H9 (cell line): ENCODE results near the gene RNLS. TPM values are rescaled to one million over a fixed set of nuclear protein-coding genes. Genes with fewer than 3 reads are reported as not detected.

ENCODE experiments used
- DNase-seq: peaks from one replicate; pipeline ENCODE4 v3.0.0-alpha.2; 2017
- H2AFZ ChIP-seq: one replicate; pipeline ENCODE4 v1.6.1; 2013; ENCODE audit warnings: mild to moderate bottlenecking, low read length, control low read depth, moderate library complexity
- H2AK5ac ChIP-seq: 2 replicates; pipeline ENCODE4 v1.6.1; 2013; ENCODE audit warnings: low read length, control low read depth, mixed read lengths; ENCODE audit not compliant: insufficient read length
- H2BK120ac ChIP-seq: one replicate; pipeline ENCODE4 v1.6.1; 2013; ENCODE audit warnings: low read depth, mild to moderate bottlenecking, low read length, control low read depth, inconsistent platforms; ENCODE audit not compliant: poor library complexity, severe bottlenecking
- H2BK12ac ChIP-seq: 2 replicates; pipeline ENCODE4 v1.6.1; 2013; ENCODE audit warnings: low read length, control low read depth, mixed read lengths, low read depth; ENCODE audit not compliant: insufficient read length
- H2BK15ac ChIP-seq: 2 replicates; pipeline ENCODE4 v1.6.1; 2013; ENCODE audit warnings: low read depth, low read length, control low read depth
- H2BK20ac ChIP-seq: one replicate; pipeline ENCODE4 v1.6.1; 2013; ENCODE audit warnings: low read depth, mild to moderate bottlenecking, low read length, control low read depth, inconsistent platforms; ENCODE audit not compliant: poor library complexity, severe bottlenecking
- H2BK5ac ChIP-seq: 2 replicates; pipeline ENCODE4 v1.6.1; 2013; ENCODE audit warnings: low read length, control low read depth, mixed read lengths; ENCODE audit not compliant: insufficient read length
- H3K14ac ChIP-seq: 2 replicates; pipeline ENCODE4 v1.6.1; 2013; ENCODE audit warnings: low read length, control low read depth; ENCODE audit not compliant: insufficient read depth
- H3K18ac ChIP-seq: 2 replicates; pipeline ENCODE4 v1.6.1; 2013; ENCODE audit warnings: low read depth, mild to moderate bottlenecking, mixed read lengths, low read length, control low read depth; ENCODE audit not compliant: insufficient read length
- H3K23ac ChIP-seq: 2 replicates; pipeline ENCODE4 v1.6.1; 2013; ENCODE audit warnings: low read length, control low read depth, mixed read lengths, low read depth; ENCODE audit not compliant: insufficient read length
- H3K23me2 ChIP-seq: 2 replicates; pipeline ENCODE4 v1.6.1; 2013; ENCODE audit warnings: low read depth, mild to moderate bottlenecking, mixed read lengths, low read length, control low read depth; ENCODE audit not compliant: insufficient read length, poor library complexity, severe bottlenecking
- H3K27ac ChIP-seq: 2 replicates; pipeline ENCODE4 v1.5.1; 2013; ENCODE audit warnings: low read length, control low read depth, mixed read lengths, low read depth; ENCODE audit not compliant: insufficient read length
- H3K27me3 ChIP-seq: 2 replicates; pipeline ENCODE4 v1.6.1; 2013; ENCODE audit warnings: low read length, control low read depth, inconsistent platforms; ENCODE audit not compliant: insufficient read depth
- H3K4ac ChIP-seq: 2 replicates; pipeline ENCODE4 v1.6.1; 2013; ENCODE audit warnings: low read depth, mild to moderate bottlenecking, control low read depth, inconsistent platforms, low read length, moderate library complexity
- H3K4me1 ChIP-seq: 2 replicates; pipeline ENCODE4 v1.6.1; 2013; ENCODE audit warnings: low read length, control low read depth, inconsistent platforms; ENCODE audit not compliant: insufficient read depth
- H3K4me2 ChIP-seq: 2 replicates; pipeline ENCODE4 v1.6.1; 2013; ENCODE audit warnings: low read length, control low read depth, mixed read lengths; ENCODE audit not compliant: insufficient read length, insufficient read depth
- H3K56ac ChIP-seq: 2 replicates; pipeline ENCODE4 v1.6.1; 2013; ENCODE audit warnings: low read depth, mild to moderate bottlenecking, mixed read lengths, low read length, control low read depth; ENCODE audit not compliant: insufficient read length
- H3K79me1 ChIP-seq: 2 replicates; pipeline ENCODE4 v1.6.1; 2013; ENCODE audit warnings: low read depth, mild to moderate bottlenecking, moderate library complexity, low read length, control low read depth, inconsistent platforms; ENCODE audit not compliant: insufficient read depth, poor library complexity, severe bottlenecking
- H3K79me2 ChIP-seq: 2 replicates; pipeline ENCODE4 v1.6.1; 2013; ENCODE audit warnings: low read length, control low read depth, inconsistent platforms; ENCODE audit not compliant: insufficient read depth
- H3K9ac ChIP-seq: 2 replicates; pipeline ENCODE4 v1.6.1; 2013; ENCODE audit warnings: low read length, control low read depth, mixed read lengths; ENCODE audit not compliant: insufficient read length; ENCODE audit errors: extremely low read depth
- H3K9me3 ChIP-seq: one replicate; pipeline ENCODE4 v1.6.1; 2013; ENCODE audit warnings: low read depth, low read length, inconsistent platforms; ENCODE audit not compliant: control insufficient read depth
- H3T11ph ChIP-seq: one replicate; pipeline ENCODE4 v1.6.1; 2013; ENCODE audit warnings: mild to moderate bottlenecking, low read length, control low read depth, inconsistent platforms
- H4K20me1 ChIP-seq: one replicate; pipeline ENCODE4 v1.6.1; 2013; ENCODE audit not compliant: control insufficient read depth, insufficient read length, insufficient read depth
- H4K5ac ChIP-seq: 2 replicates; pipeline ENCODE4 v1.6.1; 2013; ENCODE audit warnings: low read depth, mild to moderate bottlenecking, mixed read lengths, low read length, control low read depth; ENCODE audit not compliant: insufficient read length
- H4K8ac ChIP-seq: replicated peaks from 2 replicates; pipeline ENCODE4 v1.6.1; 2013; ENCODE audit warnings: low read length, control low read depth, mixed read lengths, low read depth; ENCODE audit not compliant: insufficient read length
- H4K91ac ChIP-seq: 2 replicates; pipeline ENCODE4 v1.6.1; 2013; ENCODE audit warnings: low read depth, mild to moderate bottlenecking, moderate library complexity, mixed read lengths, low read length, control low read depth; ENCODE audit not compliant: insufficient read length
- H3K27ac Mint-ChIP-seq, 3 experiments: 2 replicates in 2 of 3; 3 replicates in 1 of 3; pipeline ENCODE4 v1.8.0; 2020 to 2021; ENCODE audit warnings: mixed read lengths in 3 of 3, mild to moderate bottlenecking in 1 of 3, moderate library complexity in 1 of 3
- H3K27me3 Mint-ChIP-seq: 2 replicates; pipeline ENCODE4 v1.8.0; 2021; ENCODE audit warnings: low read depth, mild to moderate bottlenecking, moderate library complexity, mixed read lengths
- H3K36me3 Mint-ChIP-seq, 3 experiments: 2 replicates in 2 of 3; 3 replicates in 1 of 3; pipeline ENCODE4 v1.8.0; 2020 to 2021; ENCODE audit warnings: low read depth in 3 of 3, mixed read lengths in 3 of 3; ENCODE audit not compliant: insufficient read depth in 1 of 3
- H3K4me1 Mint-ChIP-seq, 2 experiments: 2 replicates each; pipeline ENCODE4 v1.8.0; 2020; ENCODE audit warnings: mixed read lengths in 2 of 2
- H3K4me3 Mint-ChIP-seq, 2 experiments: 2 replicates in 1 of 2; 3 replicates in 1 of 2; pipeline ENCODE4 v1.8.0; 2020 to 2021; ENCODE audit warnings: mild to moderate bottlenecking in 2 of 2, mixed read lengths in 2 of 2, moderate library complexity in 1 of 2
- H3K9me3 Mint-ChIP-seq, 2 experiments: 2 replicates in 1 of 2; 3 replicates in 1 of 2; pipeline ENCODE4 v1.8.0; 2020; ENCODE audit warnings: mild to moderate bottlenecking in 2 of 2, mixed read lengths in 2 of 2, moderate library complexity in 1 of 2
- total RNA-seq: library from RNA; stranded (reverse); gene quantifications from 2 replicates; pipeline ENCODE4 v1.2.1, GENCODE V29; 2021
- TF ChIP-seq, protein P1 (sequence below): fragments of 200-600 bp; sonication (generic); conservative IDR thresholded peaks from 3 replicates; pipeline ENCODE4 v1.8.0; 2021; ENCODE audit warnings: antibody characterized with exemption, mild to moderate bottlenecking

RNLS gene
- total RNA-seq, 1 experiment from 2014 or later: 7.5 TPM

DNA sequence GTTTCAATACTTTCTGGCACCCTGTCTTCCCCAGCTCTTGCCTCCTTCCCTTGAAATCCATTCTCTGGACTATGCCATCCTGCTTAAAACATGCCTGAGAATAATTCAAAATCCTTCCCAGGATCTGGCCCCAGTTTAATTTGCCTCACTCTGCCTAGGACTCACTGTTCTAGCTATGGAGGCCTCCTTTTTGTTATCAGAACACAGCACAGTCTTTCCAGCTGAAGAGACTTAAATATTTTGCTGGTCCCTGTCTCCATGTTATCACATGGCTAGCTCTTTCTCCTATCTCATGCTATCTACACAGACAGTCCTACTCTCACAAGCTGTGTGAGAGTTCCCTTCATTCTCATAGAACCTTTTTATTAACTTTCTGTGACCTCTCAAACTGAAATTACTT is 194.8 kb downstream of the RNLS start:
- TF ChIP-seq, protein P1, sequence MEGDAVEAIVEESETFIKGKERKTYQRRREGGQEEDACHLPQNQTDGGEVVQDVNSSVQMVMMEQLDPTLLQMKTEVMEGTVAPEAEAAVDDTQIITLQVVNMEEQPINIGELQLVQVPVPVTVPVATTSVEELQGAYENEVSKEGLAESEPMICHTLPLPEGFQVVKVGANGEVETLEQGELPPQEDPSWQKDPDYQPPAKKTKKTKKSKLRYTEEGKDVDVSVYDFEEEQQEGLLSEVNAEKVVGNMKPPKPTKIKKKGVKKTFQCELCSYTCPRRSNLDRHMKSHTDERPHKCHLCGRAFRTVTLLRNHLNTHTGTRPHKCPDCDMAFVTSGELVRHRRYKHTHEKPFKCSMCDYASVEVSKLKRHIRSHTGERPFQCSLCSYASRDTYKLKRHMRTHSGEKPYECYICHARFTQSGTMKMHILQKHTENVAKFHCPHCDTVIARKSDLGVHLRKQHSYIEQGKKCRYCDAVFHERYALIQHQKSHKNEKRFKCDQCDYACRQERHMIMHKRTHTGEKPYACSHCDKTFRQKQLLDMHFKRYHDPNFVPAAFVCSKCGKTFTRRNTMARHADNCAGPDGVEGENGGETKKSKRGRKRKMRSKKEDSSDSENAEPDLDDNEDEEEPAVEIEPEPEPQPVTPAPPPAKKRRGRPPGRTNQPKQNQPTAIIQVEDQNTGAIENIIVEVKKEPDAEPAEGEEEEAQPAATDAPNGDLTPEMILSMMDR: no peak
- Mint-ChIP-seq H3K36me3 (no peaks in the 10 kb centered on the region), H3K4me1 (peaks cover 0 to 4% of the 10 kb centered on the region in 2 experiments; a peak in 2 of 4 replicates), H3K27me3 (no peaks in the 10 kb centered on the region), H3K4me3 (no peak overlapping the region), H3K27ac (no peak overlapping the region), H3K9me3 (no peaks in the 10 kb centered on the region)
- no peak overlapping the region for H2AFZ ChIP-seq
- no peak overlapping the region for H3K9ac ChIP-seq
- no peak overlapping the region for H3K27ac ChIP-seq
- H3K79me2 ChIP-seq: no peaks in the 10 kb centered on the region
- no peak overlapping the region for H3K56ac ChIP-seq
- H2BK20ac ChIP-seq: no peak overlapping the region
- H3K4me2 ChIP-seq: no peak overlapping the region
- no peak for DNase-seq
- H4K5ac ChIP-seq: no peak overlapping the region
- H2BK12ac ChIP-seq: no peak overlapping the region
- H2BK120ac ChIP-seq: no peak overlapping the region
- H3K18ac ChIP-seq: no peak overlapping the region
- H4K8ac ChIP-seq: no peak overlapping the region
- H3K23ac ChIP-seq: no peak overlapping the region
- no peaks in the 10 kb centered on the region for H3K23me2 ChIP-seq
- H3K9me3 ChIP-seq: no peaks in the 10 kb centered on the region
- no peak overlapping the region for H2AK5ac ChIP-seq
- H3K4me1 ChIP-seq: no peaks in the 10 kb centered on the region
- H2BK5ac ChIP-seq: no peak overlapping the region
- H3K14ac ChIP-seq: no peak overlapping the region
- no peaks in the 10 kb centered on the region for H4K20me1 ChIP-seq
- H3K27me3 ChIP-seq: no peaks in the 10 kb centered on the region
- H3K79me1 ChIP-seq: no peaks in the 10 kb centered on the region
- no peak overlapping the region for H3K4ac ChIP-seq
- H2BK15ac ChIP-seq: no peak overlapping the region
- no peak overlapping the region for H3T11ph ChIP-seq
- H4K91ac ChIP-seq: no peak overlapping the region
